SK-N-SH (cell line): ENCODE data around the gene TGFBRAP1.

Experiments used
- CHD2 ChIP-seq: fragments of 150-350 bp; IDR thresholded peaks from 2 replicates; pipeline ENCODE4 v1.6.1; 2018; ENCODE audit warnings: low read length; ENCODE audit not compliant: partially characterized antibody
- CTCF ChIP-seq: fragments of 200-600 bp; sonication (generic); IDR thresholded peaks from 2 replicates; pipeline ENCODE4 v1.6.1; 2017; ENCODE audit warnings: antibody characterized with exemption, mild to moderate bottlenecking, moderate library complexity
- EP300 ChIP-seq, 2 experiments: IDR thresholded peaks; 2 replicates each; pipeline versions ENCODE4 v1.4.0 to v1.6.1; 2012; ENCODE audit warnings: borderline replicate concordance in 1 of 2, low read depth in 1 of 2, low read length in 1 of 2
- EZH2phosphoT487 ChIP-seq: fragments of 200-600 bp; sonication (generic); IDR thresholded peaks from 2 replicates; pipeline ENCODE4 v1.6.1; 2017; ENCODE audit warnings: low read depth, mixed run types, mild to moderate bottlenecking, antibody characterized with exemption, moderate library complexity, borderline replicate concordance
- FOXJ3 ChIP-seq: sonication (generic); formaldehyde crosslinking; IDR thresholded peaks from 2 replicates; pipeline ENCODE4 v1.5.1; 2020; ENCODE audit warnings: mild to moderate bottlenecking, missing genetic modification reagents
- NRF1 ChIP-seq: IDR thresholded peaks from 2 replicates; pipeline ENCODE4 v1.6.1; 2012; ENCODE audit warnings: low read depth, mild to moderate bottlenecking, low read length
- POLR2AphosphoS5 ChIP-seq: IDR thresholded peaks from 2 replicates; pipeline ENCODE4 v1.6.1; 2012; ENCODE audit warnings: low read depth, low read length
- REST ChIP-seq: IDR thresholded peaks from 2 replicates; pipeline ENCODE4 v1.6.1; 2012; ENCODE audit warnings: mild to moderate bottlenecking, low read depth, low read length, moderate library complexity
- RFX5 ChIP-seq: IDR thresholded peaks from 2 replicates; pipeline ENCODE4 v1.6.1; 2012; ENCODE audit warnings: mild to moderate bottlenecking, improper control_type of control experiment, low read length
- TAF1 ChIP-seq: IDR thresholded peaks from 2 replicates; pipeline ENCODE4 v1.6.1; 2012; ENCODE audit warnings: low read depth, mild to moderate bottlenecking, low read length, moderate library complexity, borderline replicate concordance
- USF2 ChIP-seq: fragments of 150-350 bp; IDR thresholded peaks from 2 replicates; pipeline ENCODE4 v1.6.1; 2017; ENCODE audit warnings: antibody characterized with exemption, low read length, low read depth, borderline replicate concordance
- YY1 ChIP-seq: IDR thresholded peaks from 2 replicates; pipeline ENCODE4 v1.4.0; 2012; ENCODE audit warnings: low read depth, mild to moderate bottlenecking

- TF ChIP-seq CTCF (no peak), FOXJ3 (CRISPR knock-in tag) (no peak), EP300 (IDR thresholded peaks at IDR 0.05; ENCODE audit: borderline replicate concordance in 1 of 2, low read depth in 1 of 2, low read length in 1 of 2) (peak in 1 of 2 experiments; percentile 83; a peak in 2 of 4 replicates), REST (no peak), TAF1 (no peak), RFX5 (no peak), EZH2phosphoT487 (no peak), USF2 (no peak), POLR2AphosphoS5 (no peak), YY1 (no peak), CHD2 (peak; percentile 35), NRF1 (no peak)
Observed at GRCh38 chr2:105220604-105221003, 108.9 kb downstream of the TGFBRAP1 start.
